ENCODE results near the gene SSU72. TPM values are rescaled to one million over a fixed set of nuclear protein-coding genes. Genes with fewer than 3 reads are reported as not detected.

SSU72 gene
- total RNA-seq, 2 experiments from 2014 or later: 105 to 123 TPM

DNA sequence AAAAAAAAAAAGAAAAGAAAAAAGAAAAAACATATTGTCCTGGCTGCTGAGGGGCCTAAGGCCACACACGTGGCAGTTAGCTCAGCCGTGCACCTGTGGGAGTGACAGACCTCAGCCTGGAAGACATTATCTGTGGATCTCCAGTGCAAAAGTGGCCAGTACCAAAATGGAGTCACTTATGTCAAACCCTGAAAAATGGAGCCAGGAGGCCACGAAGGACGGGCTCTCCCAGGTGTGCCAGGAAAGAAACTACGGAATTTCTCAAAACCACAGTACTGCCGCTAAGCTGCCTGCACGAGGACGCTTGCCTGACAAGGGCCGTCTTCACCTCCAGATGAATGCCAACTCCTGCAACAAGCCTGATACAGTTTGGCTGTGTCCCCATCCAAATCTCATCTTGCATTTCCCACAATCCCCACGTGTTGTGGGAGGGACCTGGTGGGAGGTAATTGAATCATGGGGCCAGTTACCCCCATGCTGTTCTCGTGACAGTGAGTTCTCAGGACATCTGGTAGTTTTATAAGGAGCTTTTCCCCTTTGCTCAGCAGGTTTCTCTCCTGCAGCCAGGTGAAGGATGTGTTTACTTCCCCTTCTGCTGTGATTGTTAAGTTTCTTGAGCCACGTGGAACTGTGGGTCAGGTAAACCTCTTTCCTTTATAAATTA is 35.3 kb upstream of the SSU72 start:
- H3K4me1 Mint-ChIP-seq: peaks cover 27% of the 10 kb centered on the region
- no peaks in the 10 kb centered on the region for H3K9me3 Mint-ChIP-seq (ENCODE audit: low read depth)
- no peaks in the 10 kb centered on the region for H3K27me3 Mint-ChIP-seq
- intact Hi-C loops (cut with DNase I, micrococcal nuclease): loop anchor here in 1 of 2 experiments (10.0 kb wide), 1 partner anchor 335 kb away; the partner anchor contains the start of gene UBE2J2
- POLR2A ChIA-PET: no interaction called here
- peaks cover 12% of the 10 kb centered on the region for H3K36me3 Mint-ChIP-seq (ENCODE audit: low read depth)
- CTCF ChIA-PET: interaction anchor here (1.0 to 1.2 kb wide), 2 partner anchors 50 to 211 kb away, joined by 3 read pairs; partner anchors contain the start of gene CCNL2
- no peak for ATAC-seq
- H3K27ac Mint-ChIP-seq: no peak overlapping the region
- no peak overlapping the region for H3K4me3 Mint-ChIP-seq
- DNase-seq: no peak

DNA sequence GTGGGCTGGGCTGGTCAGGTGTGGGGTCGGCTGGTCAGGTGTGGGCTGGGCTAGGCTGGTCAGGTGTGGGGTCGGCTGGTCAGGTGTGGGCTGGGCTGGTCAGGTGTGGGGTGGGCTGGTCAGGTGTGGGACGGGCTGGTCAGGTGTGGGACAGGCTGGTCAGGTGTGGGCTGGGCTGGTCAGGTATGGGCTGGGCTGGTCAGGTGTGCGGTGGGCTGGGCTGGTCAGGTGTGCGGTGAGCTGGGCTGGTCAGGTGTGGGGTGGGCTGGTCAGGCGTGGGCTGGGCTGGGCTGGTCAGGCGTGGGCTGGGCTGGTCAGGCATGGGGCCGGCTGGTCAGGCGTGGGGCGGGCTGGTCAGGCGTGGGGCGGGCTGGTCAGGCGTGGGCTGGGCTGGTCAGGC is 31.6 kb upstream of the SSU72 start:
- no peaks in the 10 kb centered on the region for H3K36me3 Mint-ChIP-seq (ENCODE audit: low read depth)
- no peak for DNase-seq
- H3K27ac Mint-ChIP-seq: no peak overlapping the region
- ChIA-PET CTCF (interaction anchor here (1.0 kb wide), 1 partner anchor 8 kb away, joined by 3 read pairs; no protein-coding TSS in a partner anchor), POLR2A (no interaction called here)
- H3K4me1 Mint-ChIP-seq: peaks cover 11% of the 10 kb centered on the region
- H3K27me3 Mint-ChIP-seq: no peaks in the 10 kb centered on the region
- no peaks in the 10 kb centered on the region for H3K9me3 Mint-ChIP-seq (ENCODE audit: low read depth)
- no peak overlapping the region for H3K4me3 Mint-ChIP-seq
- ATAC-seq: no peak
- intact Hi-C loops (cut with DNase I, micrococcal nuclease): no loop called here

DNA sequence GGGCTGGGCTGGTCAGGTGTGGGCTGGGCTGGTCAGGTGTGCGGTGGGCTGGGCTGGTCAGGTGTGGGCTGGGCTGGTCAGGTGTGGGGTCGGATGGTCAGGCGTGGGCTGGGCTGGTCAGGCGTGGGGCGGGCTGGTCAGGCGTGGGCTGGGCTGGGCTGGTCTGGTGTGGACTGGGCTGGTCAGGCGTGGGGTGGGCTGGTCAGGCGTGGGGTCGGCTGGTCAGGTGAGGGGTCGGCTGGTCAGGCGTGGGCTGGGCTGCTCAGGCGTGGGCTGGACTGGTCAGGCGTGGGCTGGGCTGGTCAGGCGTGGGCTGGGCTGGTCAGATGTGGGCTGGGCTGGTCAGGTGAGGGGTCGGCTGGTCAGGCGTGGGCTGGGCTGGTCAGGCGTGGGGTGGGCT is 31.1 kb upstream of the SSU72 start:
- H3K4me1 Mint-ChIP-seq: peaks cover 11% of the 10 kb centered on the region

DNA sequence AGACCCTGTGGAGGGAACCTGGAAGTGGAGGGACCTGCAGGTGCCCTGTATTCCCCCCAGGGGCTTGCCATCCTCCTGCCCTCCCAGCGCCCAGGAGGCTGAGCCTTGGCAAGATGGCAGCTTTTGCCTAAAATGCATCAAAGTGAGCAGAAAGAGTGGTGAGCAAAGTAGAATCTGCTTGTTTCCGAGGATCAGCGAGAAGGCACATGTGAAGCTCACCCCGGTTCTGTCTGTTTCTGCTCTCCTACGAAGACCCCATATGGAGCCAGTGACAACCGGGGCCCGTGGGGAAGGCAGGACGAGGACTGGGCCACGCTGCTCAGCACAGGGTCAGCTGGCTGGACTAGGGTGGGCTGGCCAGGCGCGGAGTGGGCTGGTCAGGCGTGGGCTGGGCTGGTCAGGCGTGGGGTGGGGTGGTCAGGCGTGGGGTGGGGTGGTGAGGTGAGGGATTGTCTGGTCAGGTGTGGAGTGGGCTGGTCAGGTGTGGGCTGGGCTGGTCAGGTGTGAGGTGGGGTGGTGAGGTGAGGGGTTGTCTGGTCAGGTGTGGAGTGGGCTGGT is 30.4 kb upstream of the SSU72 start:
- no peak overlapping the region for H3K4me3 Mint-ChIP-seq

More for the DNA sequence above, 31.1 kb upstream of the SSU72 start:
- ATAC-seq: no peak
- intact Hi-C loops (cut with DNase I, micrococcal nuclease): no loop called here
- Mint-ChIP-seq H3K27ac (no peak overlapping the region), H3K4me3 (no peak overlapping the region), H3K36me3 (ENCODE audit: low read depth) (no peaks in the 10 kb centered on the region), H3K27me3 (no peaks in the 10 kb centered on the region), H3K9me3 (ENCODE audit: low read depth) (no peaks in the 10 kb centered on the region)
- no peak for DNase-seq
- POLR2A ChIA-PET: no interaction called here
- CTCF ChIA-PET: no interaction called here

DNA sequence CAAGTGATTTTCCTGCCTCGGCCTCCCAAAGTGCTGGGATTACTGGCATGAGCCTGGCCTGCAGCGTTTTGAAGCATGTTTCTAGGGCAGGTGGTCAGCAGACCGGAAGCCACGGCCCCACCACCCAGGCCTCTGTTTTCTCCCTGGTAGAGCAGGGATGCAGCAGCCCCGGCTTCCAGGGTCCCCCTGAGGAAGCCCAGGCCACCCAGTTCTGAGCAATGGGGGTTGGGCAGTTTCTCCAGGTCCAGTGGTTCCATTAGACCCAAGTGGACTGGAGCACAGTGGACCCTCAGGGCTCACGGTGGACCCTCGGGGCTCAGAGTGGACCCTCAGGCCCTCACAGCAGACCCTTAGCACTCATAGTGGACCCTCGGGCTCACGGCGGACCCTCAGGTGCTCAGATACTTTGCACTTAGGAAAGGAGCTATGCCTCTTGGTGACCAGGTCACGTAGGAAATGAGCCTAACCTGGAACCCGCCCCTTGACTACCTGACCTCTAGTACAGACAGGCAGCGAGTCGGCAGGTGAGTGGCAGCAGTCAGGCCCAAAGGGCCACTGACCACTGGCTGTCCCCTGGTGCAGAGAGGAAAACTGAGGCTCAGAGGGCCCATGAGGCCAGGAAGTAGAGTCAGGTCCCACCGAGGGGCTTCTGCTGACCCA is 29.8 kb upstream of the SSU72 start:
- H3K4me3 Mint-ChIP-seq: no peak overlapping the region
- intact Hi-C loops (cut with DNase I, micrococcal nuclease): no loop called here
- DNase-seq (no peak), ATAC-seq (no peak)
- H3K36me3 Mint-ChIP-seq (ENCODE audit: low read depth): no peaks in the 10 kb centered on the region
- H3K27ac Mint-ChIP-seq: no peak overlapping the region
- H3K9me3 Mint-ChIP-seq (ENCODE audit: low read depth): no peaks in the 10 kb centered on the region
- H3K4me1 Mint-ChIP-seq: peaks cover 11% of the 10 kb centered on the region
- no peaks in the 10 kb centered on the region for H3K27me3 Mint-ChIP-seq
- ChIA-PET CTCF (no interaction called here), POLR2A (no interaction called here)

More for the DNA sequence above, 30.4 kb upstream of the SSU72 start:
- DNase-seq: no peak
- Mint-ChIP-seq H3K27me3 (no peaks in the 10 kb centered on the region), H3K9me3 (ENCODE audit: low read depth) (no peaks in the 10 kb centered on the region), H3K4me1 (peaks cover 11% of the 10 kb centered on the region), H3K27ac (no peak overlapping the region), H3K36me3 (ENCODE audit: low read depth) (no peaks in the 10 kb centered on the region)
- ATAC-seq: peak; percentile 21
- intact Hi-C loops (cut with DNase I, micrococcal nuclease): no loop called here
- CTCF ChIA-PET: no interaction called here
- POLR2A ChIA-PET: no interaction called here

DNA sequence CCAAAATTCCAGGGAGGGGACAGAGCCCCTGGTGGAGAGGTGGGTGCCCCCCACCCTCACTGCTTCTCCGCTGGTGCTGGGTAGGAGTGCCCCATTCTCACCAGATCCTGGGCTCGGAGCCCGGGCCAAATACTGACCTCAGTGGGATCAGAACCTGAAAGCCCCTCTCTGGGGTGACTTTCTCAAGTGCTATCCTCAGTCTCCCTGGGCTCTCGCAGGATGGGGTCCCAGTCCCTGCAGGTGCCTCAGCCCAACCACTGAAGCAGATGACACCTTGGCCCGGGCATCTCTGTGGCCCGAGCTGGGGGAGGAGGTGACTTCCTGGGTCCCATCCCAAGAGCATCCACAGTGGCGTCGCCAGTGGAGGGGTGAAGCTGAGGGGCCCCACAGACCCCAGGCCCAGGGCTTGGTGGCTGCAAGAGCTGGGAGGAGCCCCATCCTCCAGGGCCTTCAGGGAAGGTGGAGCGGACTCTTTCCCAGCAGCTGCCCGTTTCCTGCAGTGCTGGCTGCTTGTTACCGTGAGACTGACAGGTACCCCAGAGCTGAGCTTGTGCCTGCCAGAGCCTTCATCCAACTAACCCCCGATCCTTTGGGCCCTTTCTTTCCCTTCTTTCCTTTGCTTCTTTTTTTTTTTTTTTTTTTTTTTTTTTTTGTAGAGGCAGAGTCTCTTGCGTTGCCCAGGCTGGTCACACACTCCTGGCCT is 29.2 kb upstream of the SSU72 start:
- H3K27me3 Mint-ChIP-seq: peaks cover 4% of the 10 kb centered on the region
- H3K9me3 Mint-ChIP-seq (ENCODE audit: low read depth): no peaks in the 10 kb centered on the region
- no peak for DNase-seq
- ChIA-PET CTCF (no interaction called here), POLR2A (no interaction called here)
- no peak for ATAC-seq
- no peak overlapping the region for H3K4me3 Mint-ChIP-seq
- H3K27ac Mint-ChIP-seq: no peak overlapping the region
- no peaks in the 10 kb centered on the region for H3K36me3 Mint-ChIP-seq (ENCODE audit: low read depth)
- peaks cover 14% of the 10 kb centered on the region for H3K4me1 Mint-ChIP-seq
- intact Hi-C loops (cut with DNase I, micrococcal nuclease): no loop called here

DNA sequence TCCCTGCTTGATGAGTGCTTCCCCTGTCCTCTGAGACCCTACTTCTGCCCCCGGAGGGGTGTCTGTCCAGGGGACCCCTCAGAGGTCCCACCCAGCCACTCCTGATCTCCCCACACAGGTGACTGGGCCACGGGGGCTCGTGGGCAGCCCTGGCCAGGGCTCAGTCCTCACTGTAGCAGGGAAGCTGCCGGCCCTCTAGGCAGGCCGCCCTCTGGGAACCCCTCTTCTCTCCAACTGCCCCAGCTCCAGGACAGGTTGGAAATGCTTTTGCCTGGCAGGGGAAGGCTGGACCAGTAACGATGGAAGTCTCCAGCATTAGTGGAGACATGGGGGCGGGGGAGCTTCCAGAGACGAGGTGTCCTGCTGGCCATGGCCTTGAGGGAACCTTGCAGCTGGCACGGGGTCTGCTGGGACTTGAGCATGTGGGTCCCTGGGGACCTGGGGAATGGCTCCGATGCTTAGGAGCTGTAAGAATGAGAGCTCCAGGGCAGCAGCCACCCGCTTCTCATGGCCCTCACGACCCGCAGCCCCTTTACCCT is 28.4 kb upstream of the SSU72 start:
- POLR2A ChIA-PET: no interaction called here
- Mint-ChIP-seq H3K27me3 (peaks cover 6% of the 10 kb centered on the region), H3K4me3 (no peak overlapping the region), H3K9me3 (ENCODE audit: low read depth) (no peaks in the 10 kb centered on the region), H3K4me1 (peaks cover 16% of the 10 kb centered on the region), H3K27ac (no peak overlapping the region), H3K36me3 (ENCODE audit: low read depth) (no peaks in the 10 kb centered on the region)
- CTCF ChIA-PET: no interaction called here
- ATAC-seq (no peak), DNase-seq (no peak)
- intact Hi-C loops (cut with DNase I, micrococcal nuclease): no loop called here

DNA sequence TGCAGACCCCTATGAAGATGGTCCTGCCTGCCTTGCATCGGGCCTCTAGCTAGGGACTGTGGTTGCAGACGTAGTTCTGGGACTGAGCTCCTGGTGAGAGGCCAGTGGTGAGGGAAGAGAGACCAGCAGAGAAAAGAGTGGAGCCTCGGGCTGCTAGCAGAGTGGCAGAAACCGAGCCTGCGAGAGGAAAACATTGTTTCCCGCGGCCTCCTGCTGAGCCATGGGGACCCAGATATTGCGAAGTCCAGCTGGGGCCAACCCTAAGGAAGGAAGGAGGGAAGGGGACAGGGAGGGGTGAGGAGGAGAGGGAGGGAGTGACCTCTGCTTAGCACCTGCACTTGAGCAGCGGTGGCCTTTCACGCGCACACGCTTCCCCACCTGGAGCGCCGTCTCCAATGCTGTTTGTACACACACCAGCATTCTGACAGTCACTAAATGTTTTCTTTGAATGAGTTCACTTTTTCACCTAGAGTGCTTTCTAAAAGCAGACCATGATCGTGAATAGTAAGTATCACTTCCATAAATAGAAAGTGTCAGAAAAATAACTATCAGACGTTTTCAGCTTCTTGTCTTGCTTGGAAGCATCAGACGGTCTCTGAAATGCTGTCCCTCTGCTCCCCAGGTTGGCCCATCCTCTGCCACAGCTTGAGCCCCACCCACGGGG is 27.8 kb upstream of the SSU72 start:
- no peak for ATAC-seq
- H3K36me3 Mint-ChIP-seq (ENCODE audit: low read depth): no peaks in the 10 kb centered on the region
- peaks cover 13% of the 10 kb centered on the region for H3K4me1 Mint-ChIP-seq
- no peak overlapping the region for H3K27ac Mint-ChIP-seq
- H3K9me3 Mint-ChIP-seq (ENCODE audit: low read depth): no peaks in the 10 kb centered on the region
- POLR2A ChIA-PET: no interaction called here
- peaks cover 6% of the 10 kb centered on the region for H3K27me3 Mint-ChIP-seq
- DNase-seq: no peak
- CTCF ChIA-PET: interaction anchor here (0.6 kb wide), 1 partner anchor 293 kb away, joined by 3 read pairs; no protein-coding TSS in a partner anchor
- H3K4me3 Mint-ChIP-seq: no peak overlapping the region
- intact Hi-C loops (cut with DNase I, micrococcal nuclease): no loop called here

DNA sequence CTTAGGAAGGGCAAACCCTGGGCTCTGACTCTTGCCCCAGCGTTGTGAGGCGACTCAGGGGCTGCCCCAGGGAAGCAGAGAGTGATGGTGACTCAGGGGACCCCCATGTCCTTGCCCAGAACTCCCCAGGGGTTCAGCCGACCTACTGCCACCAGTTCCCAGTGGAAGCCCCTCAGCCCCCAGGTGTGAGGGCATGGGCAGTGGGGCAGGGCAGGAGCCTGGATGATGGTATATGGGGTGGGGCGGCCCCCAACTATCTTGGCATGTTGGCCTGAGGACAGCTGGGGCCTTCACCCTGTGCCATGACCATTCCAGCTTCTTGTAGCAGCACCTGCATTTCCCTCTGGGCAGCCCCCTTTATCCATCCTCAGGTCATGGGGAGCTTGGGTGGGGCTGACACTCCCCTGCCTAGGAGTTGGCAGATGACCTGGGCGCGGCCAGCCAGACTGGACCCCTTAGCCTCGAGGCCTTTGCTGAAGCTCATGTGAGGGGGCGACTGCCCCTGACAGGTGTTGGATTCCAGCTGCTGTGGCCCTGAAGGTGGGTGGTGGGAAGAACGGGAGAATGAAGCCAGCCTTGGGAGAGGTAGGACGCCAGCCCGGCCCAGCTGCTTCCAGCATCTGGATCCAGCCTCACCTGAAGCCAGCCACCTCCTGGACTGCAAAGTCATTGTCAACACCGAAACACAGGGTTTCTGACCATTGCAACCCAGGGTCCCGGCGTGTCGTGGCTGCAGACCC is 27.1 kb upstream of the SSU72 start:
- Mint-ChIP-seq H3K9me3 (ENCODE audit: low read depth) (no peaks in the 10 kb centered on the region), H3K4me3 (no peak overlapping the region), H3K27ac (no peak overlapping the region), H3K36me3 (ENCODE audit: low read depth) (no peaks in the 10 kb centered on the region), H3K27me3 (peaks cover 6% of the 10 kb centered on the region), H3K4me1 (peaks cover 7% of the 10 kb centered on the region)
- ATAC-seq (no peak), DNase-seq (no peak)
- intact Hi-C loops (cut with DNase I, micrococcal nuclease): no loop called here
- POLR2A ChIA-PET: interaction anchor here (0.6 kb wide), 1 partner anchor 192 kb away, joined by 3 read pairs; no protein-coding TSS in a partner anchor
- CTCF ChIA-PET: interaction anchor here (0.6 kb wide), 1 partner anchor 292 kb away, joined by 3 read pairs; no protein-coding TSS in a partner anchor

DNA sequence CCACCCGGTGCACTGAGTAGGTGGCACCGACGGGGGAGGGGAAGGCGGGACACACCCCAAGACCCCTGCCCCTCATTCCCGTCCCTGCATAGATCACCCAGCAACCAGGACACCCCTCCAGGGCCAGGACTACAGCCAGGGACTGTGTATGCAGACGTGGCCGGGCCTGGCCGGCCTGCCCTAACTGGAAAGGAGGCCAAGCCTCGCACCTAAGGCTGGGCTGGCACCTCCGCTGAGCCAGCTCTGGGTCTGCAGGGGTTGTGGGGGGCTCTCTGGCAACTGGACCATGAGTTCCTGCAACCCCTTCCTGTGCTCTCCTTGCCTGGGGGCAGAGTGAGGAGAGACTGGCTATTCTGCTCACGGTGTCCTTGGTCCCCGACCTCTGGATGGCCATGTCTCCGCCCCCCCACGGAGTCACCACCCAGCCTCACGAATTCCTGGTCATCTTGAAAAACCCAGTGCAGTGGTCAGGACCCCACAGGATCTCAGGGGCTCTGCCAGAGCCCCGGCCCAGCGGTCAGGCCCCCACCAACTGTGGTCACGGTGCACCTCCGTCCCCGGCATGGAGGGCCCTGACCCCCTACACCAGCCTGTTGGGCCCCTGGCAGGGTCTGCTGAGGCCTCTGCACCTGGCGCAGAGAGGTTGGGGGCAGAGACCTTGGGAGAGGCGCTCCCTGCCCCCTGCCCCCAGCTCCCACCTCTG is 26.3 kb upstream of the SSU72 start:
- Mint-ChIP-seq H3K4me1 (peaks cover 5% of the 10 kb centered on the region), H3K4me3 (peak overlapping the region; percentile 21), H3K9me3 (ENCODE audit: low read depth) (no peaks in the 10 kb centered on the region), H3K36me3 (ENCODE audit: low read depth) (no peaks in the 10 kb centered on the region), H3K27ac (no peak overlapping the region), H3K27me3 (peaks cover 6% of the 10 kb centered on the region)
- intact Hi-C loops (cut with DNase I, micrococcal nuclease): loop anchor here in 1 of 2 experiments (1.0 kb wide), 1 partner anchor 13 kb away; no protein-coding TSS in a partner anchor
- POLR2A ChIA-PET: interaction anchor here (0.6 kb wide), 1 partner anchor 192 kb away, joined by 3 read pairs; no protein-coding TSS in a partner anchor
- CTCF ChIA-PET: no interaction called here
- DNase-seq (no peak), ATAC-seq (no peak)

Measured in activated CD4-positive, alpha-beta T cell treated with anti-CD3 and anti-CD28 coated beads for 36 hours (primary cell).